ENCODE results near the gene SPP2.

DNA sequence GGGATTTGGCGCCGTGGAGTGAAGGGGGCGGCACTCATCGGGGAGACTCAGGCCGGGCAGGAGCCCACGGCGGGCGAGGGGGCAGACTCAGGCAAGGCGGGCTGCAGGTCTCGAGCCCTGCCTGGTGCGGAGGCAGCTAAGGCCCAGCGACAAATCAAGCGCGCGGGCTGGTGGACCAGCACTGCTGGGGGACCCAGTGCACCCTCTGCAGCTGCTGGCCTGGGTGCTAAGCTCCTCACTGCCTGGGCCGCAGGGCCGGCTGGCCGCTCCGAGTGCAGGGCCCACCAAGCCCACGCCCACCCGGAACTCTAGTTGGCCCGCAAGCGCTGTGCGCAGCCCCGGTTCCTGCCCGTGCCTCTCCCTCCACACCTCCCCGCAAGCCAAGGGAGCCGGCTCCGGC lies 26.2 kb upstream of the SPP2 start:
- no peak for TF ChIP-seq EZH2 (IDR thresholded peaks at IDR 0.05; ENCODE audit: low read length, missing control alignments)
- TF ChIP-seq, protein P1, sequence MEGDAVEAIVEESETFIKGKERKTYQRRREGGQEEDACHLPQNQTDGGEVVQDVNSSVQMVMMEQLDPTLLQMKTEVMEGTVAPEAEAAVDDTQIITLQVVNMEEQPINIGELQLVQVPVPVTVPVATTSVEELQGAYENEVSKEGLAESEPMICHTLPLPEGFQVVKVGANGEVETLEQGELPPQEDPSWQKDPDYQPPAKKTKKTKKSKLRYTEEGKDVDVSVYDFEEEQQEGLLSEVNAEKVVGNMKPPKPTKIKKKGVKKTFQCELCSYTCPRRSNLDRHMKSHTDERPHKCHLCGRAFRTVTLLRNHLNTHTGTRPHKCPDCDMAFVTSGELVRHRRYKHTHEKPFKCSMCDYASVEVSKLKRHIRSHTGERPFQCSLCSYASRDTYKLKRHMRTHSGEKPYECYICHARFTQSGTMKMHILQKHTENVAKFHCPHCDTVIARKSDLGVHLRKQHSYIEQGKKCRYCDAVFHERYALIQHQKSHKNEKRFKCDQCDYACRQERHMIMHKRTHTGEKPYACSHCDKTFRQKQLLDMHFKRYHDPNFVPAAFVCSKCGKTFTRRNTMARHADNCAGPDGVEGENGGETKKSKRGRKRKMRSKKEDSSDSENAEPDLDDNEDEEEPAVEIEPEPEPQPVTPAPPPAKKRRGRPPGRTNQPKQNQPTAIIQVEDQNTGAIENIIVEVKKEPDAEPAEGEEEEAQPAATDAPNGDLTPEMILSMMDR (conservative IDR thresholded peaks at IDR 0.05 in 1 of 2, IDR thresholded peaks at IDR 0.05 in 1 of 2; ENCODE audit: low read depth in 1 of 2, low read length in 2 of 2) = no peak

Data from fibroblast of lung (primary cell).